HepG2 (cell line): ENCODE data around the gene RABGGTA. TPM values are rescaled to one million over a fixed set of nuclear protein-coding genes. Genes with fewer than 3 reads are reported as not detected.

Source experiments
- ATAC-seq: fragments of 200-7000 bp; cut with Tn5 transposase; 3 replicates; pipeline ENCODE4 v1.9.1; 2020; ENCODE audit warnings: mild to moderate bottlenecking, moderate library complexity
- BruUV-seq: library from RNA; stranded (reverse); fragments of 400-500 nt; replicated peaks from 2 replicates; lab custom pipeline; 2021; lab: Mats Ljungman, UMichigan
- CTCF ChIA-PET: fragments of 300-600 bp; formaldehyde crosslinking; extraction: SDS; loops from one replicate; lab custom pipeline; 2021; ENCODE audit warnings: low total read pairs, inconsistent platforms, low intra/inter-chr PET ratio; lab: Yijun Ruan, JAX
- POLR2A ChIA-PET: fragments of 350-600 bp; sonication (Branson Sonifier 250); formaldehyde crosslinking; loops from one replicate; lab custom pipeline; 2020; ENCODE audit warnings: antibody characterized with exemption, inconsistent platforms; lab: Yijun Ruan, JAX
- DNase-seq: peaks from one replicate; pipeline ENCODE4 v3.0.0-alpha.2; 2015; ENCODE audit warnings: low spot score
- FAIRE-seq: peaks from 3 replicates; lab custom pipeline; 2011; peaks lifted over from hg19 to GRCh38; lab: Jason Lieb, UNC
- H2AFZ ChIP-seq: one replicate; pipeline ENCODE4 v1.6.1; 2011; ENCODE audit warnings: low read length, inconsistent platforms
- H3K27ac ChIP-seq: fragments of 300-600 bp; 3 replicates; pipeline ENCODE4 v1.8.0; 2011; ENCODE audit warnings: mixed run types, mild to moderate bottlenecking, mixed read lengths, low read length, inconsistent platforms; ENCODE audit not compliant: insufficient read depth; ENCODE audit errors: extremely low read length
- H3K27me3 ChIP-seq, 2 experiments: fragments of 200-600 bp in 1 of 2; 2 replicates in 1 of 2; 3 replicates in 1 of 2; pipeline versions ENCODE4 v1.6.0 to v1.8.0; 2011; ENCODE audit warnings: low read length in 2 of 2, mild to moderate bottlenecking in 2 of 2, moderate library complexity in 2 of 2, inconsistent platforms in 1 of 2; ENCODE audit not compliant: insufficient read depth in 2 of 2, control insufficient read depth in 1 of 2
- H3K36me3 ChIP-seq, 2 experiments: fragments of 200-600 bp in 1 of 2; replicated peaks in 1 of 2; 2 replicates in 1 of 2; 3 replicates in 1 of 2; pipeline versions ENCODE4 v1.5.1 to v1.8.0; 2011; ENCODE audit warnings: low read length in 2 of 2, inconsistent platforms in 1 of 2; ENCODE audit not compliant: insufficient read depth in 2 of 2, control insufficient read depth in 1 of 2
- H3K4me1 ChIP-seq: 2 replicates; pipeline ENCODE4 v1.5.1; 2012; ENCODE audit warnings: low read length, inconsistent platforms; ENCODE audit not compliant: insufficient read depth
- H3K4me2 ChIP-seq: 2 replicates; pipeline ENCODE4 v1.6.0; 2011; ENCODE audit warnings: low read depth, low read length, inconsistent platforms
- H3K4me3 ChIP-seq, 3 experiments: fragments of 200-600 bp in 1 of 3; sonication (generic), shearing (Covaris generic) in 1 of 3; replicated peaks in 1 of 3; 2 replicates each; pipeline ENCODE4 v1.5.1; 2011 to 2016; ENCODE audit warnings: low read length in 3 of 3, inconsistent platforms in 2 of 3, low read depth in 2 of 3, mild to moderate bottlenecking in 2 of 3, control low read depth in 1 of 3, mixed read lengths in 1 of 3; ENCODE audit not compliant: insufficient read depth in 1 of 3
- H3K79me2 ChIP-seq: one replicate; pipeline ENCODE4 v1.6.1; 2011; ENCODE audit warnings: low read length, inconsistent platforms; ENCODE audit not compliant: insufficient read depth
- H3K9ac ChIP-seq: 2 replicates; pipeline ENCODE4 v1.6.0; 2011; ENCODE audit warnings: mild to moderate bottlenecking, low read depth, low read length, inconsistent platforms; ENCODE audit not compliant: insufficient read depth
- H3K9me3 ChIP-seq: 2 replicates; pipeline ENCODE4 v1.5.1; 2012; ENCODE audit warnings: mild to moderate bottlenecking, low read length
- H4K20me1 ChIP-seq: 2 replicates; pipeline ENCODE4 v1.6.0; 2011; ENCODE audit warnings: inconsistent platforms, mild to moderate bottlenecking, low read length, moderate library complexity; ENCODE audit not compliant: insufficient read depth
- AHR ChIP-seq: IDR thresholded peaks from 2 replicates; pipeline ENCODE4 v1.6.1; 2018; ENCODE audit warnings: missing genetic modification reagents, missing compliant biosample characterization
- CBX2 ChIP-seq, 2 experiments: fragments of 200-600 bp in 1 of 2; sonication (generic); formaldehyde crosslinking in 1 of 2; IDR thresholded peaks; 2 replicates each; pipeline versions ENCODE4 v1.7.0 to v1.8.1; 2018 to 2022; ENCODE audit warnings: low read depth in 2 of 2, low read length in 1 of 2, mild to moderate bottlenecking in 1 of 2, missing genetic modification reagents in 1 of 2
- EHMT2 ChIP-seq: fragments of 200-600 bp; sonication (generic); IDR thresholded peaks from 2 replicates; pipeline ENCODE4 v1.7.0; 2017; ENCODE audit warnings: antibody characterized with exemption, low read depth, low read length, borderline replicate concordance
- HNF4A ChIP-seq: sonication (generic); formaldehyde crosslinking; IDR thresholded peaks from 2 replicates; pipeline ENCODE4 v1.4.0; 2020; ENCODE audit warnings: missing genetic modification reagents
- IKZF5 ChIP-seq: IDR thresholded peaks from 2 replicates; pipeline ENCODE4 v1.6.1; 2018; ENCODE audit warnings: missing genetic modification reagents, mild to moderate bottlenecking, missing compliant biosample characterization
- SETDB1 ChIP-seq: sonication (generic); formaldehyde crosslinking; IDR thresholded peaks from 2 replicates; pipeline ENCODE4 v1.5.1; 2020; ENCODE audit warnings: missing genetic modification reagents, mild to moderate bottlenecking, borderline replicate concordance
- SOX6 ChIP-seq, 2 experiments: fragments of 450-650 bp in 1 of 2; sonication (generic) in 1 of 2; formaldehyde crosslinking in 1 of 2; IDR thresholded peaks; 2 replicates each; pipeline versions ENCODE4 v1.4.0 to v1.6.1; 2017 to 2020; ENCODE audit warnings: antibody characterized with exemption in 1 of 2, mild to moderate bottlenecking in 1 of 2, missing genetic modification reagents in 1 of 2
- SUZ12 ChIP-seq: fragments of 150-350 bp; IDR thresholded peaks from 2 replicates; pipeline ENCODE4 v1.6.1; 2014; ENCODE audit warnings: low read depth, low read length
- TCF12 ChIP-seq, 2 experiments: fragments of 450-650 bp in 1 of 2; sonication (generic) in 1 of 2; formaldehyde crosslinking in 1 of 2; IDR thresholded peaks; 2 replicates each; pipeline versions ENCODE4 v1.6.1 to v1.8.0; 2017 to 2022; ENCODE audit warnings: antibody characterized with exemption in 1 of 2, mild to moderate bottlenecking in 1 of 2, missing genetic modification reagents in 1 of 2, moderate library complexity in 1 of 2
- ZBTB38 ChIP-seq: sonication (generic); formaldehyde crosslinking; IDR thresholded peaks from 2 replicates; pipeline ENCODE4 v1.5.1; 2020; ENCODE audit warnings: mild to moderate bottlenecking, missing genetic modification reagents
- ZBTB44 ChIP-seq: sonication (generic); formaldehyde crosslinking; IDR thresholded peaks from 2 replicates; pipeline ENCODE4 v1.4.0; 2020; ENCODE audit warnings: missing genetic modification reagents
- ZMYM2 ChIP-seq: sonication (generic); formaldehyde crosslinking; IDR thresholded peaks from 2 replicates; pipeline ENCODE4 v1.8.0; 2022; ENCODE audit warnings: mild to moderate bottlenecking, missing genetic modification reagents
- ZNF251 ChIP-seq: sonication (generic); formaldehyde crosslinking; IDR thresholded peaks from 2 replicates; pipeline ENCODE4 v1.9.0; 2021; ENCODE audit warnings: mild to moderate bottlenecking, missing genetic modification reagents
- ZNF432 ChIP-seq: sonication (generic); formaldehyde crosslinking; IDR thresholded peaks from 2 replicates; pipeline ENCODE4 v1.5.0; 2020; ENCODE audit warnings: missing genetic modification reagents, mild to moderate bottlenecking, borderline replicate concordance
- ZNF550 ChIP-seq: sonication (generic); formaldehyde crosslinking; IDR thresholded peaks from 2 replicates; pipeline ENCODE4 v1.4.0; 2020; ENCODE audit warnings: mild to moderate bottlenecking, missing genetic modification reagents, borderline replicate concordance
- ZNF883 ChIP-seq: sonication (generic); formaldehyde crosslinking; IDR thresholded peaks from 2 replicates; pipeline ENCODE4 v1.5.1; 2020; ENCODE audit warnings: mild to moderate bottlenecking, missing genetic modification reagents; ENCODE audit errors: not compliant biosample characterization
- WGBS: methylation state at CpG from one replicate; pipeline ENCODE4 v1.1.6; 2017; ENCODE audit warnings: low lambda C conversion rate; 5-methylcytosine and 5-hydroxymethylcytosine counted together
- in situ Hi-C: cut with HindIII; loops from 2 replicates; pipeline ENCODE4 v1.10.0; 2017; ENCODE audit warnings: low pct_unique_long_range_greater_than_20kb; ENCODE audit not compliant: extremely low pct_ligation_motif_present
- intact Hi-C: fragments of 100-400 bp; cut with micrococcal nuclease; formaldehyde crosslinking; loops from one replicate; pipeline ENCODE4 v1.10.0; 2022; ENCODE audit not compliant: unreplicated experiment
- polyA plus RNA-seq, 8 experiments: library from polyadenylated mRNA; depleted of rRNA in 3 of 8; stranded (reverse) in 7 of 8; unstranded in 1 of 8; fragments of >200 nt; fragmentation: Illumina TruSeq in 4 of 8; extraction: Trizol in 4 of 8; gene quantifications; 2 replicates each; pipeline versions ENCODE4 v1.2.1 to v1.2.3, GENCODE V29; 2011 to 2016; ENCODE audit warnings: low read depth in 4 of 8, missing spikeins in 1 of 8, mixed read lengths in 1 of 8; ENCODE audit not compliant: insufficient read depth in 1 of 8
- total RNA-seq, 5 experiments: library from RNA; depleted of rRNA; stranded (reverse); fragments of >200 nt; fragmentation: Illumina TruSeq; extraction: Trizol; gene quantifications; 2 replicates each; pipeline ENCODE4 v1.2.3, GENCODE V29; 2016; ENCODE audit warnings: low read depth in 1 of 5
- TF ChIP-seq, protein P1 (sequence below): sonication (generic); formaldehyde crosslinking; IDR thresholded peaks from 2 replicates; pipeline ENCODE4 v1.4.0; 2020; ENCODE audit warnings: missing genetic modification reagents
- TF ChIP-seq, protein P2 (sequence below): IDR thresholded peaks from 2 replicates; pipeline ENCODE4 v1.6.1; 2016; ENCODE audit warnings: low read depth, control low read depth

The RABGGTA gene
- total and polyA plus RNA-seq, 2 of the 13 experiments (the other 11 are each of a cell fraction or from before 2014, with no cell fraction given), result 57.9 to 90.8 TPM

DNA sequence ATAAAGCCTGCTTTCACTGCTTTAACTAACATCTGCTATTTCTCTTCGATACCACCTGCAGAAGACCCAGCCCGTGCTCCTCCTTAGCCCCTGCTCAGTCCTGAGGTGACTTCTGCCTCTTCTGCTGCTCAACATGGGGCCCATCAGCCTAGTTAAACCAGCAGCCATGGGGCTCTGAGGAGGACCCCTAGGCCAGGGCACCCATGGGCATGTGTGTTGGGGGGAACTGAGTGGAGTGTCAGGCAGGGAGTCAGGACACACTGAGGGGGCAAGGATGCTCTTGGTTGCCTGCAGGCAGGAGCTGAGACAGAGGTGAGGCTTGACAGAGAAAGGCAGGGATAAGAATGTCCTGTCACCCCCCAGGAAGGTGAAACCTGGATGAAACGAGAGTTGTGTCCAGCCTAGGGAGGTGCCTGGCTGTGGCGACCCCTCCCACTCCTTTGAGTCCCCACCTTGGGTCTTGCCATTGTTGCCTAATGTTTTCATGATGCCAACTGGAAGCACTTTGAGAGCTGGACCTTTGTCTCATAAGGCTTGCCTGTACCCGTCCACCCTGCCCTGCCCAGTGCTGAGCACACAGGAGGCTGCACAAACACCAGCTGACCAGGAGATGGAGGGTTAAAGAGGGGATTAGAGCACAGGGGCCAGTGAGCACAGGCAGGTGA, 12.5 kb upstream of the RABGGTA start (continued):
- TF ChIP-seq HNF4A (CRISPR knock-in tag) (no peak), ZBTB38 (CRISPR knock-in tag) (no peak), ZNF432 (CRISPR knock-in tag) (no peak), AHR (CRISPR knock-in tag) (no peak), ZMYM2 (CRISPR knock-in tag) (no peak), SUZ12 (no peak), SETDB1 (CRISPR knock-in tag) (no peak), EHMT2 (no peak), IKZF5 (CRISPR knock-in tag) (no peak)
- TF ChIP-seq, protein P1, sequence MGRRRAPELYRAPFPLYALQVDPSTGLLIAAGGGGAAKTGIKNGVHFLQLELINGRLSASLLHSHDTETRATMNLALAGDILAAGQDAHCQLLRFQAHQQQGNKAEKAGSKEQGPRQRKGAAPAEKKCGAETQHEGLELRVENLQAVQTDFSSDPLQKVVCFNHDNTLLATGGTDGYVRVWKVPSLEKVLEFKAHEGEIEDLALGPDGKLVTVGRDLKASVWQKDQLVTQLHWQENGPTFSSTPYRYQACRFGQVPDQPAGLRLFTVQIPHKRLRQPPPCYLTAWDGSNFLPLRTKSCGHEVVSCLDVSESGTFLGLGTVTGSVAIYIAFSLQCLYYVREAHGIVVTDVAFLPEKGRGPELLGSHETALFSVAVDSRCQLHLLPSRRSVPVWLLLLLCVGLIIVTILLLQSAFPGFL, result 0 out of 2 replicates have a peak, but pooled peaks have one; percentile 14

DNA sequence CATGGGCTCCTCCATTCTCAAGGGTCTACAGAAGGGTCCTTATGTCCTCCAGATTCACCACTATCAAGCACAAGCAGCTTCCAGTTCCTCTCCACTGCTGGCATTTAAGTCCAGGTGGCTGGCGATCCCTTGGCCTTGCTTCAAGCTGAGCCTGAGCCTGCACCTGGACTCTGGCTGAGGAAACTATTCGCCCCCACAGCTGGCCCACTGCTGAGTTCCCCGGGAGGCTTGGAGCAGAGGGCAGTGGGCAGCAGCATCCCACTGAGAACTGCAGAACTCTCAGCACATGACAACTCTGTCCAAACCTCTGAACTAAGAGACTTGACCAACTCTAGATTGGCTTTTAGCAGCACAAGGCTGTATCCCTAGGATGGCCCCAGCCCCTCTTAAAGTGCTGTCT, 11.3 kb upstream of the RABGGTA start:
- no peak for FAIRE-seq
- in situ Hi-C loops, result no loop called here
- TF ChIP-seq ZBTB44 (CRISPR knock-in tag), result no peak
- no peak for TF ChIP-seq CBX2 (IDR thresholded peaks at IDR 0.05; ENCODE audit: low read depth, low read length)
- no peak for TF ChIP-seq CBX2 (CRISPR knock-in tag; IDR thresholded peaks at IDR 0.05; ENCODE audit: low read depth)
- TF ChIP-seq ZNF550, result no peak
- TF ChIP-seq, protein P2, sequence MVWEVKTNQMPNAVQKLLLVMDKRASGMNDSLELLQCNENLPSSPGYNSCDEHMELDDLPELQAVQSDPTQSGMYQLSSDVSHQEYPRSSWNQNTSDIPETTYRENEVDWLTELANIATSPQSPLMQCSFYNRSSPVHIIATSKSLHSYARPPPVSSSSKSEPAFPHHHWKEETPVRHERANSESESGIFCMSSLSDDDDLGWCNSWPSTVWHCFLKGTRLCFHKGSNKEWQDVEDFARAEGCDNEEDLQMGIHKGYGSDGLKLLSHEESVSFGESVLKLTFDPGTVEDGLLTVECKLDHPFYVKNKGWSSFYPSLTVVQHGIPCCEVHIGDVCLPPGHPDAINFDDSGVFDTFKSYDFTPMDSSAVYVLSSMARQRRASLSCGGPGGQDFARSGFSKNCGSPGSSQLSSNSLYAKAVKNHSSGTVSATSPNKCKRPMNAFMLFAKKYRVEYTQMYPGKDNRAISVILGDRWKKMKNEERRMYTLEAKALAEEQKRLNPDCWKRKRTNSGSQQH, result no peak
- no peak for TF ChIP-seq ZNF251
- TF ChIP-seq SOX6 (IDR thresholded peaks at IDR 0.05), result no peak
- no peak for TF ChIP-seq SOX6 (CRISPR knock-in tag; IDR thresholded peaks at IDR 0.05)
- peak; percentile 44 for TF ChIP-seq ZNF883
- TF ChIP-seq TCF12 (IDR thresholded peaks at IDR 0.05), result no peak
- no peak for TF ChIP-seq TCF12 (CRISPR knock-in tag; IDR thresholded peaks at IDR 0.05)

More for the DNA sequence above, 11.3 kb upstream of the RABGGTA start:
- Histone ChIP-seq H2AFZ (no peak overlapping the region), H3K27ac (no peak overlapping the region), H3K27me3 (no peaks in the 10 kb centered on the region), H3K9ac (no peak overlapping the region), H3K4me2 (no peak overlapping the region), H4K20me1 (no peaks in the 10 kb centered on the region), H3K79me2 (no peaks in the 10 kb centered on the region), H3K4me1 (no peaks in the 10 kb centered on the region), H3K4me3 (no peak overlapping the region), H3K9me3 (no peaks in the 10 kb centered on the region), H3K36me3 (no peaks in the 10 kb centered on the region)
- BruUV-seq, result no TSS peak
- ChIA-PET POLR2A (interaction anchor here (1.2 to 4.8 kb wide), 6 partner anchors 9 to 40 kb away, joined by 3 to 27 read pairs (median 11); partner anchors contain the start of genes CIDEB, RABGGTA and TINF2), CTCF (no interaction called here)
- DNase-seq (no peak), ATAC-seq (no peak)
- 82% methylated on average over 3 of the region's 3 CpGs for WGBS
- intact Hi-C loops, result no loop called here
